GM18868 (cell line): ENCODE measurements around the gene EOLA1.
A peak's percentile ranks its signal among the peaks of the same experiment; 100 is the strongest.
"Not testable (repeated sequence)": the region's sequence is repeated elsewhere in the genome, so short reads cannot be mapped to it uniquely, and the experiment has no call there.

Experiments used
- ATAC-seq: cut with Tn5 transposase; IDR thresholded peaks from one replicate; pipeline ENCODE4 v1.9.1; 2021; ENCODE audit warnings: mild to moderate bottlenecking, moderate library complexity; ENCODE audit not compliant: unreplicated experiment

Gene EOLA1

DNA sequence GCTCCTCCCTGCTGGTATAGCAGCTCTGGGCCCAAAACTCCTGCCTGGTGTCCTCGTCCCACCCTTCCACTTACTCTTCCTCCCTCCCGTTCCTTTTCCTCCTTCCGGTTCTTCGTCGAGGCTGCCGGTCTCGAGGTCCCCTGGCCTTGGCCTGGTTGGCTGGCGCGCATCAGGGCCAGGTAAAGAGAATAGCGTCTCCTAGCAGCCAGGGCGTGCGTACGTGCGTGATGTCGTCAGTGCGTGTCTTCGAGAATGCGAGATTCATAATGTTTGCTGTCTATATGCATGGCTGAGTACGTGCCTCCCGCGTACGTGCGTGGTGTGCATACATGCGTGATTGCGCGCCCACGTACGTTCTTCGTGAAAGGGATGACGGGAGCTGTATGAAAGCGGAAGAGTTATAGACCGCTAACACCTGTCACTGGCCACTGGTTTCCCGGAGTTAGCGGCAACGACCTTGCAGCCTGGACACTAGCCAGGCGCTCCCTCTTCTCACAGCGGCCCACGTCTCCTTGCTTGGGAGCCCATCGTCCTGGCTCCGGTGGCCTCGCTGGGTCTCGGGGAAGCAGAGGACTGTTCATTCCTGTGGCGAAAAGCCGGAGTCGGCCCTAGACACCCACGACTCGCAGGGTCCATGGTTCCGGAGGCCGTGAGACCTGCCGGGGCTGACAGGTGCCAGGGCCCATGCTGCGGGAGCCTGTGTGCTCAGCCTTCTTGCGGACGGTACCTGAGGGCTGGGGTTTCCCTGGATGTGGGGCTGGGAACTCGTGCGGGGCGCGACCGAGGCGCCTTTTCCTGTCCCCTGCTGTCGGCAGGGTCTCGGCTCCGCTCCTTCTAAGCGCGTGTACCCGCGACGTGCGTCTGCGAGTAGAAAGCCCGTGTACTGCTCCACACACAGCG is at the start of gene EOLA1:
TSS of gene EOLA1 (plus strand) at position 392 of the 900 bp plus-strand sequence. CDS start 4,619 bp downstream, outside the sequence.
- peak; percentile 69 for ATAC-seq

DNA sequence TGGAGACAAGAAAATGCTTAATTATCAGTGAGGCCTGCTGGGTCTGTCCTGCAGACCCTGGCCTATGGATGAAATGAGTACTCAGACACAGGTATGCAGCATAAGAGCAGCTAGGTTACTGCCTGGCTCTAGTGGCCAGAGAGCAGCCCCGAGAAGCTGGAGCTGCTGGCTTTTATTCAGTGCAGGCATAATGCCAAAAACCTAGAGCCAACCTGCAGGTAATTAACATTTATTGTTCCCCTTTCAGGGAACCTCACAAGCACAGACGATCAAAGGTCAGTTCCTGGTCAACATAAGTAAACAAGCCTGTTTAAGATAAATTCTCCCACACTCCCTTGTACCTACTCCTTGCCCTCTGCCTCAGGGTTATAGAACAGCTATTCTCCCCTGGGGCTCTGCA is 49.0 kb upstream of the EOLA1 start:
- no peak for ATAC-seq

DNA sequence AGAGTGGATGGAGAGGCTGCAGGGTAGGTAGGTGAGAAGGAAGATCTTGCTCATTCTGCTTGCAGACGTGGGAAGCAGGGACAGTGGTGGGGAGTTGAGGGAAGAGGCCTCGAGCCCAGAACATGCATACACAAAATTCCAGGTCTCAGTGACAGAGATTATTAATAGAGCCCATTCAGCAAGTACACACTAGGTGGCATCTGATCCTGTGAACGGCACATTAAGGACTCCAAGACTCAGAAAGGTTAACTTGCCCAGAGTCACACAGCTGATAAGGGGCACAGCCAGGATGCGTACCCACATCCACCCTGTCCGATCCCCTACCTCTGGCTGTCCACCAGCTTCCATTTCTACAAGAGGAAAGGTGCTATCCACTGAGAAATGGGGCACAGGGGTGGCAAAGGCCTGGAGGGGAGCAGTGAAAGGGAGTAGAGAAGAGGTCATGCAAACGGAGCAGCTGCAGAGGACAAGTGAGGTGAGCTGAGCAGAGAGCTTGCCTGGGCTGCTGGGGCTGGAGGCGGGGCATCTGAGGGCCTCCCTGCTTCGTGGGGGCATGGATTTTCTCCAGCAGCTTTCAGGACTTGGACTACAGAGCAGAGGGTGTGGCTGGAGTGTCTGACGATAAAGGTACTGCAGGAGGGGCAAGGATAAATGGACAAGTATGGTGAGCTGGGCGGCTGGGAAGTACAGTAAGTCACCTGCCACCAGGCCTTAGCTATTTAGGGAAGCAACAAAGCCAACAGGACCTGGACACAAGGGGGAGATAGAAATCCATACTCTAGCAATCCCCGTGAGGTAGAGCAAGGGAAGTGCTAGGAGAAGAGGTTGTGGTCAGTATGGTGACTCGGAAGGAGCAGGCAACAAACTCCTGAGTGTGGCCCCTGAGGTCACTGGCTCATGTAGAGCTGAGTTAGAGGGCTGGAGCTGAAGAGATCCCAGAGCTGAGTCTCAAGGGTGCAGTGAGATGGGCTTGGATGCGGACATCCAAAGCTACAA is 46.9 kb upstream of the EOLA1 start:
- ATAC-seq = no peak

DNA sequence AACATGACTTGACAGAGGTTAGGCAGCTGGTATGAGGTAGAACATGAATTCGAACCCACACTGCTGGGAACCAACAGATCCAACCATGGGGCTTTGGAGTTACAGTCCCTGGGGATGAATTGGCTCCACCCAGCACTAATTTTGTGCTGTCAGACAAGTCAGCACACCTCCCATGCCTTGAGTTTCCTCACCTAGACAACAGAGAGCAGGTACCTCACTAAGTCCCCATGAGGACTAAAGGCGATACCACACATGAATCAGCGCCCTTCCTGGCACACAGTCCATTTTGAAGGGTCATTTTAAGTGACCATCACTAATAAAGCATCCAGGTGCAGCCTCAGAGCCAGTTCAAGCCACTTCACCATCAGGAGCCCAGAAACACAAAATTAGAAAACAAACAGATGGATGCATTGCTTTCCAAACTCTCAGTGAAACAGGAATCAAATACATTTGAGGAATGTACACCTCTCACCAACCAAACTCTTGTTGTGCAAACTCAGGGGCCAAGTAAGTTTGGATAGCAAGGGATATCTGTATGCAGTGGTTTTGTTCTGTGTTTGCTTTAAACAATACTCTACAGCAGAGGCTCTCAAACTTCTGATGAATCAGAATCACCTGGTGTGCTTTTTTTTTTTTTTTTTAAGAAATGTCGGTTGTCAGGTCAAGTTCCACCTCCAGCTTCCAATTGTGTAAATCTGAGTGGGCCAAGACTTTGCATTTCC is 45.8 kb upstream of the EOLA1 start:
- no peak for ATAC-seq

DNA sequence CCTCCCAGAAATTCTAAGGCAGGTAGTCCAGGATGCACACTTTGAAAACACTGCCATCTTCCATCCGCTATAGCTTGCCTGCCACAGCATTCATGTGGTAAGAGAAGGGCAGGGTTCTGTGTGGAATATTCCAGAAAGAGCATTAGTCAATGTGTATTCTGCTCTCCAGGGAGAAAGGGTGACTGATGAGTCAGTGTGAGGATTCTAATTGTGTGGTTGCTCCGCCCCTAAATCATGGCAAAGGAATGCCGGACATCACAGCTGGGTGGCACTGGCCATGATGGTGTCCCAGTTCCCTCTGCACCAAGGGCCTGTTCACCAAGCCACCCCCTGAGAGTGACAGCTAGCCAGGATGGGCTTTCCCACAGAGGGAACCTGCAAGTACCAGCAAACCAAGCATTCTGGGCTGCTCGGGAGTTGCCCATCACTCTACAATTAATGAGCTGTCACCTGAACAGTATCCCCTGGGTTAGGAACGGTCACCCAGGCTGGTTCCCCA is 45.2 kb upstream of the EOLA1 start:
- ATAC-seq = no peak

DNA sequence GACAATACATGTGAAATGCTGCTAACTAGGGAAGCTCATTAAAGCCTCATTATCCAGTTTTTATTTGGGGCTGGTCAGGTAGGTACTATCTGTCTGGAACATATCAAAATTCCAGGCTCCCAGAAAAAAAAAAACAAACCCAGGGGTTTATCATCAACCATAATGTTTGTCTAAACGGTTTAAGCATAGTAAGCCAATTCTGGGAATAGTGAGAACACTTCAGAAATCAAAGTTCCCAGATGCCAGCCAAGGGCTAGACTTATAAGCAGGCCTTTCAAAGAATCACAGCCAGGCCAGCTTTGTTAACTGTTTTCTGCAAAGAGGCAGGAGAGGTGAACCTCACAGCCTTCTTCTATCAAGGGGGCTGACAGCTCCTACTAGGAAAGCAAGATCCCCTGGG is 43.8 kb upstream of the EOLA1 start:
- no peak for ATAC-seq

DNA sequence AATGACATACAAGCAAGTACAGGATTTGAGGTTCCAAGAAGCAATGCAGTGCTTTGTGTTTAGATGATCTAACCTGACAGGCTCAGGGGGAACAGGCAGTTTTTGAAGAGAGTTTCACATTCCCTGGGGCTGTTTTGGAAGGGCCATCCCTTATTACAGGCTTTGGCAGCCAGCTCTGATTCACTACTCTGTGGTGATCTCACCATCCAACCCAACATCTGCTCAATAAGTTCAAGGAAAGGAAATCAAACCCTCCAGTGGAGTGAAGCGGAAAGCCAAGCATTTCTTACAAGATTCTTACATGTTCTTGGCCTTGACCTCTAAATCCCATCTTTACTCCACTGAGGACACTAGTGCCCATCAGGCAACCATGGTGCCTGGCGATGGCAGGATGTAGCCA is 43.2 kb upstream of the EOLA1 start:
- ATAC-seq = no peak

DNA sequence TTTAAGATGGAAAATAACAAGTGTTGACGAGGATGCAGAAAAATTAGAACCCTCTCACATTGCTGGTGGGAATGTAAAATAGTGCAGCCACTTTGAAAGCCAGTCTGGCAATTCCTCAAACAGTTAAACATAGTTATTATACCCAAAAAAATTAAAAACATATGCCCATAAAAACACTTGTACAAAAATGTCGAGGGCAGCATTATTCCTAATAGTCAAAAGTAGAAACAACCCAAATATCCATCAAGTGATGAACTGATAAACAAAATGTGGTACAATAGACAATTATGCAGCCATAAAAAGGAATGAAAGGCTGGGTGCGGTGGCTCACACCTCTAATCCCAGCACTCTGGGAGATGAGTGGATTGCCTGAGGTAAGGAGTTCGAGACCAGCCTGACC is 42.0 kb upstream of the EOLA1 start:
- no peak for ATAC-seq

DNA sequence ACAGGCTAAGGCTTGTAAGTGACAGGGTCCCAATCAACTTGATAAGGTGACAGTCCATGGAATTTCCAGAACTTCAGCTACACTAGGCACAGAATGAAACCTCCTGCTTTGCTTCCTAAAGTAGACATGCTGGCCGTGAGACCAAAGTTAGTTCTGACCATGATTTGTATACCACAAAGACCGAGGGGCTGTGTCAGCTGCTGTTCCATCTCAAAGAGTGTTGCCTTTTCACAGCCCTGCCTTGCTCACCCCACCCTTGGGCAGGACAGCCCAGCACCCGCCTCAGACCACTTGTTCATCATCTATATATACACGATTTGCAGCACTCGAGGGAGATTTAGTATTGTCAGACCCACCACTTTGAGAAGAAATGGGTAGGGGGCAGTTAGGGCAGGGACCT is 41.0 kb upstream of the EOLA1 start:
- ATAC-seq = no peak

DNA sequence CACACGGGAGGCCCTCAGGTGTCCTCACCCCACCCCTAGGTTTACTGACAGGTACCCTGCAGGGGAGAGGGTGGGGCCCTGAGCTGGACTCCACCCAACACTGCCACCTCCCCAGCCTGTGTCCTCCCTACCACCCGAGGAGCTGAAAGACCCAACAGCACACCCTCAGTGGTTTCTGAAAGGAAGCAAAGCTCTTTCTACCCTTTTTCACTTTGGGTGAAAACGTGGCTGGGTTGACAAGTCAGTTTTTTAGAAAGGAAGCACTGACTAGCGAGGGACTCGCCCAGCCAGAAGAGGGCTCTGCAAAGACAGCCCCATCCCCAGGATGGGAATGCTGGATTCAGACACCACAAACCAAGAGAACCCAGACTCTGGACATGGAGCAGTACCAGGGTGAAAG is 37.9 kb upstream of the EOLA1 start:
- not testable (repeated sequence) for ATAC-seq

DNA sequence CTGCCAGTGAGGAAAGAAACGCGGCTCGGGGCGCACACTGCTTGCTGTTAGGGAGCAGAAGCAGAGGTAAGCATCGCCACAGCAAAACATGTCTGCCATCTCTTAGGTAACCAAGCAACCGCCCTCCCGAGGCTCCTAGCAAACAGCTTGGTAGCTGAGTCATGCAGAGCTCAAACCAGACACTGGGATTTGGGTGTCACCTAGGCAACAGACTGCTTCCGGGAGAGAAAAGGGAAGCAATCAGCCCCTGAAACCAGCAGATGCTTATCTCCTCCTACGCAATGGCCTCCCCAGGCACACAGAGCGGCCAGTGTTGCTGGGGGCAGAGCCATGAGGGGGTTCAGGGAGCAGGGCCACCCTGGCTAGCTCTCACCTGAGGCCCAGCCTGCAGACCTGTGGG is 37.4 kb upstream of the EOLA1 start:
- peak; percentile 73 for ATAC-seq

DNA sequence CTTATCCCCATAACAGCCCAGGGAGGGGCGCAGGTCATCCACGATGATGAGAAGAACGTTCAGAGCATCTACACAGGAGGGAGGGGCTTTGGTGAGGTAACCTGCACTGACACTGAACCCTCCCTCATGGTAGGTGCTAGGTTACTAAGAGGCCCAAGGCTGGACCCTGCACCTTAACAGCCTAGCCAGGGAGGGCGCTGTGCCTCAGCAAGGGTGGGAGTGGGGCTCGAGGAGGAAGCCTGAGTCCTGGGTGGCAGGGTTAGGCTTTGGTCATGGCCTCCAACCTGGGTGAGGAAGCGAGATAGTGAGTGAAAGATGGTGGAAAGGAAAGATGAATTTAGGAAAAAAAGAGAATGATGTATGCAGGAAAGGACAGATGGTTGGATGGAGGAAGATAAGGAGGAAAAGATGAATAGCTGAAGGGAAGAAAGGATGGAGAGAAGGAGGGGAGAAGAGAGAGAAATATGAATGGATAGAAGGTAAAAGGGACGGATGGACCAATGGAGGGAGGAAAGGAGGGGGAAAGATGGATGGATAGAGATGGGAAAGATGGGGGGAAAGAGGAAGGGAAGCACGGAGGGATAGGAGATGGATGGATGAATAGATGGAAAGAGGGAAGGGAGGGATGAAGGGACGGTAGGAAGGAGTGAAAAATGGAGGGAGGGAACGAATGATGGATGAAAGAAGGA is 36.4 kb upstream of the EOLA1 start:
- peak; percentile 46 for ATAC-seq

DNA sequence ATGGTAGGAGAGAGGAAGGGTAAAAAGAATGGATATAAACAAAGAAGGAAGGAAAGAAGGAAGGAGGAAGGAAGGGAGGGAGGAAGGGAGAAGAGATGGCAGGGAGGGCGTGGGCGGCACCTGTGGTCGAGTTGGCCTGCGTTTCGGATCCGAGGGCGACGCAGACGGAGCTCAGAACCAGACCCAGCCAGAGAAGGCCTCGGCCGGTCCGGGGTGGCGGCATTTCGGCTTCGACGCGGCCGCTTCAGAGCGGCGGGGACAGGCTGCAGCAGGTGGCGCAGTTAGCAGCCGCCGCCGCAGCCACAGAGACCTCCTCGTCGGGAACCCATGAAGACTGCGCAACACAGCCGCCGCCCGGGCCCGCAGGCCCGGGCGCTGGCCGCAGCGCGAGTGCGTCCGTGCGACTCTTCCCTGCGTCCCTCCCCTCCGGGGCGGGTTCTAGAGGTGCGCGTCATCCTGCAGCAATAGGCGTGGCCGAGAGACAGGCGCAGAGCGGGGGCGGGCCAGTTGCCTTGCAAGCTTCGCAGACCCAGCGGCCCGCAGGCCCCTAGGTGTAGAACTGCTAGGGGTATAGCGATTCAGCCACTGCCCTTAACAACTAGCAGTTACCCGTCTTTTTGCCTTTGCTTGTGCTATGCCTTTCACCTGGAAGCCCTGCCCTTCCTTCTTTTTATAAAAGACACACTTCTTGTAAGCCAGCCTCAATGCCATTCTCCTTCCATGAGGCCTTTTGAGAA is 35.7 kb upstream of the EOLA1 start, which contains the start of gene IDS:
TSS of gene IDS (minus strand) at position 392 of the 737 bp plus-strand sequence. CDS start at position 223, 169 bp downstream.
- ATAC-seq = peak; percentile 72

DNA sequence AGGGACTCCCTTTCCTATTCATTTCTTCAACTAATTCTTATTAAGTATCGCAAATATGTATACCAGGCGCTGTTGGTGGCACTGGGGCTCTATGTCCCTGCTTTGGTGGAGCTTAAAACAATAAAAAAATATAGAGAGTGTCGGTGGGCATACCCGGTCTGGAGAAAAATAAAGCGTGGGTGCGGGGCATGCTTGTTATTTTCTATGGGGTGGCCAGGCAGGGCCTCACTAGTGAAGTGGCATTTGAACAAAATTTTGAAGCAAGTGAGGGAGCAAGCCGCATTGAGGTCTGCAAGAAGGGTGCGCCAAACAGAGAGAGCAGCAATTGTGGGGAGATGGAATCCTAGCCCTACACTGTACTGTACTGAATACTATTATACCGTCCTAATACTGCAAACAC is 35.1 kb upstream of the EOLA1 start:
- no peak for ATAC-seq

DNA sequence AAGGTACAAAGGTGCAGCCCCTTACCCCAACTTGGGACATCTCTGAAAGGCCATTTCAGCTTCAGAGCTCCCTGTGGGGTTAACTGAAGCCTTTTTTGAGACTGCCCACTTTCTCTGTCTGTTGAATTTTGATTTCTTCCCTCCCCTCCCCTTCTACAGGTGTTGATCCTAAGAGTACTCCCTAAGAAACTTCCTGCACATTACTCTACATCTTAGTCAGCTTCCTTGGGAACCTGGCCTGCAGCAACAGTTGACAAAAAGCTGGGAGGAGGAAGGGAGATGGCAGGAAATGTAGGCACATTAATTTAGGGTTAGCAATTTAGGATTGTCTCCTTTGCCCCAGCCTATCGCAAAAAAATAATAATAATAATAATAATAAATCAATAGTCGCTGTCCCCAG is 34.5 kb upstream of the EOLA1 start:
- ATAC-seq = no peak

DNA sequence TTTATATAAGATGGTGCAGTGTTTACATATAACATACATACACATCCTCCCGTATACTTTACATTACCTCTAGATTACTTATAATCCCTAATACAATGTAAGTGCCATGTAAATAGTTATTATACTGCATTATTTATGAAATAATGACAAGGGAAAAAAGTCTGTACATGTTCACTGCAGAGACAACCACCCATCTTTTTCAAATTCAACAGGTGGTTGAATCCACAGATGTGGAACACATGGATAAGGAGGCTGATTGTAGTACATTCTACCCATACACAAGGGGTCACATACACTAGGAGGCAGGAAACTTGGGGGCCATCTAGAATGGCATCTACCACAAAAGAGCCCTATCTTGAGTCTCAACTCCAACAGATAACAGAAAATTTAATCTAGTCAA is 32.3 kb upstream of the EOLA1 start:
- ATAC-seq = no peak

DNA sequence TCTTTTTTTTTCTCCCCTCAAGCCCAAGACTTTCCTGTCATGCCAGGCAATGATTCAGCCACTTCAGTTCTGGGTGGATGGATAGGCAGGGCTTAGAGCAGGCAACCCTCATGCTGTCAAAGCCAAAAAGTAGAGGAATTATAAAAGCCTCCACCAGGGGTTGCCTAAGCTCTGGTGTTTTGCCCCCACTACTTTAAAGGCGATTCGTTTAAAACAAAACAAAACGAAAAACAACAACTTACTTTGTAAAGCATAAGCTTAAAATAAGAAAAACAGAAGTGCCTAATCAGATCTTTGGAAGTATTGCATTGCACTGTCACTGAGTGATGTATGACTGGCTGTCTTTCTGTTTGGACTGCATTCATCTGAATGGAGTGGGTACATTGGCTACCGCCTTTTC is 30.4 kb upstream of the EOLA1 start:
- ATAC-seq = peak; percentile 41

DNA sequence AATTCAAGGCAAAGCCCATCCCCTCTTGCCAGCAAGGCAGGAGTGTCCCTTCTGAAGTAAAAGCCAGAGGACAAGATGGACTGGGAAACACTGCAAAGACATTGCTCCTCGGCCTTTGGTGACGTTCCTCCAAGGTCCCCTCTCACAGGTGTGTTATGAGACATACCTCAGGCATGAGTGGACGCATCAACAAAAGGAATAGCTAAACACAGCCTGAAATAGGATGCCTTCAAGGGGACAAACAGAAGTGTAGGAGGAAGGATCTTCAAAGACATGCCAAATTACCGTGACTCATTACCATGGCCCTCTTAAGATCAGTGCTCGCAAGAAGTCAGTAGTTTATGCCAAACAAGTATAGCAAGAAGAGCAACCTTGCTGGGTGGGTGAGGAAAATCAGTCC is 29.7 kb upstream of the EOLA1 start:
- no peak for ATAC-seq

DNA sequence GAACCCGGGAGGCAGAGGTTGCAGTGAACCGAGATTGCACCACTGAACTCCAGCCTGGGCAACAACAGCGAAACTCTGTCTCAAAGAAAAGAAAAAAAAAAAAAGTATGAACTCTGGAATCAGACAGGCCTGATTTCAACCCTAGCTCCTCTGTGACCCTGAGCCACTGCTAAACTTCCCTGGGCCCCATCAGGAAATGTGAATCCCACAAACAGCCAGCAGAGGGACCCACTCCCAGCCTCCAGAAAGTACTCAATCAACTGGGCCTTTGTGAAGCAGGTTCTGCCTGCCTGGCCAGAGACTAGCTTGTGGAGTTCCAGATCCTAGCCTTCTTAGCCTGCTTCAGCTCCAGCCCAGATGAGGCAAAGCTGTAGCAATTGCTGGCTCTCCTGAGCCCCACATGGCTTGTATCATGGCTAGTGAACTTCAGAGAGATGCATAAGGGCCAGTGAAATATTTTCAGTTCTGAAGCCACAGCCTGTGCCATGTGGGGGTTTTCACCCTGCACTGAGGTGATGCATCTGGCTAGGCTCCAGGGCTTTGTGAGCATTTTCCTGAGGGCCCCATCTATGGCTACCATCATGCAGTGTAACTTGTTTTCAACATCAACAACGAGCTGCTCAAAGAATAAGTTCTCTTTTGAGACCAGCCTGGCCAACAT is 28.5 kb upstream of the EOLA1 start:
- ATAC-seq = peak; percentile 81
